Measurements from ENCODE around the gene TOM1.

Gene TOM1

GRCh38 chr22:35315855-35316745, 16.4 kb downstream of the TOM1 start:
- DNase-seq (ENCODE audit: low spot score), result no peak
- no peak for TF ChIP-seq CTCF (IDR thresholded peaks at IDR 0.05; ENCODE audit: extremely low read depth, insufficient read depth, missing control alignments)
- in situ Hi-C loops (cut with MboI; ENCODE audit: low pct_unique_long_range_greater_than_20kb, low sequenced_read_pairs, unreplicated experiment), result no loop called here

- in situ Hi-C loops (cut with MboI; ENCODE audit: low pct_unique_long_range_greater_than_20kb, low sequenced_read_pairs, unreplicated experiment), result no loop called here
- DNase-seq (ENCODE audit: low spot score), result no peak
- no peak for TF ChIP-seq CTCF (IDR thresholded peaks at IDR 0.05; ENCODE audit: extremely low read depth, insufficient read depth, missing control alignments)
Observed at GRCh38 chr22:35316751-35317150, 17.1 kb downstream of the TOM1 start.

- TF ChIP-seq CTCF (IDR thresholded peaks at IDR 0.05; ENCODE audit: extremely low read depth, insufficient read depth, missing control alignments), result no peak
- no peak for DNase-seq (ENCODE audit: low spot score)
- in situ Hi-C loops (cut with MboI; ENCODE audit: low pct_unique_long_range_greater_than_20kb, low sequenced_read_pairs, unreplicated experiment), result no loop called here
Observed at GRCh38 chr22:35317680-35318290, 18.1 kb downstream of the TOM1 start.

- DNase-seq (ENCODE audit: low spot score), result no peak
- in situ Hi-C loops (cut with MboI; ENCODE audit: low pct_unique_long_range_greater_than_20kb, low sequenced_read_pairs, unreplicated experiment), result no loop called here
- TF ChIP-seq CTCF (IDR thresholded peaks at IDR 0.05; ENCODE audit: extremely low read depth, insufficient read depth, missing control alignments), result no peak
Observed at GRCh38 chr22:35318346-35319215, 18.9 kb downstream of the TOM1 start.

GRCh38 chr22:35319244-35319985, 19.7 kb downstream of the TOM1 start:
- TF ChIP-seq CTCF (IDR thresholded peaks at IDR 0.05; ENCODE audit: extremely low read depth, insufficient read depth, missing control alignments), result no peak
- DNase-seq (ENCODE audit: low spot score), result no peak
- in situ Hi-C loops (cut with MboI; ENCODE audit: low pct_unique_long_range_greater_than_20kb, low sequenced_read_pairs, unreplicated experiment), result no loop called here

GRCh38 chr22:35322126-35322525, 22.4 kb downstream of the TOM1 start:
- no peak for DNase-seq (ENCODE audit: low spot score)
- in situ Hi-C loops (cut with MboI; ENCODE audit: low pct_unique_long_range_greater_than_20kb, low sequenced_read_pairs, unreplicated experiment), result no loop called here
- TF ChIP-seq CTCF (IDR thresholded peaks at IDR 0.05; ENCODE audit: extremely low read depth, insufficient read depth, missing control alignments), result no peak

Measured in GM13977 (cell line).